ENCODE data around the gene RABEP2. TPM values are rescaled to one million over a fixed set of nuclear protein-coding genes. Genes with fewer than 3 reads are reported as not detected.

Gene RABEP2
- polyA plus RNA-seq, 2 of the 4 experiments (the other 2 are of a cell fraction): 6.0 to 13.7 TPM

GRCh38 chr16:28897826-28898225 lies 27.2 kb downstream of the RABEP2 start:
- TF ChIP-seq ATOH8 (CRISPR knock-in tag; IDR thresholded peaks at IDR 0.05; ENCODE audit: low read depth): no peak
- no peak for TF ChIP-seq HEYL (CRISPR knock-in tag; IDR thresholded peaks at IDR 0.05)
- TF ChIP-seq E2F6 (IDR thresholded peaks at IDR 0.05; ENCODE audit: borderline replicate concordance, low read depth): no peak
- TF ChIP-seq CHD4 (IDR thresholded peaks at IDR 0.05; ENCODE audit: borderline replicate concordance): no peak
- TF ChIP-seq FOSL2 (IDR thresholded peaks at IDR 0.05): no peak
- no peak for TF ChIP-seq FOSL2 (CRISPR knock-in tag; IDR thresholded peaks at IDR 0.05)
- TF ChIP-seq FOSB (CRISPR knock-in tag; IDR thresholded peaks at IDR 0.05): no peak
- TF ChIP-seq BHLHE40 (IDR thresholded peaks at IDR 0.05; ENCODE audit: low read depth, low read length): no peak
- no peak for TF ChIP-seq HDAC2 (IDR thresholded peaks at IDR 0.05)
- no peak for TF ChIP-seq SREBF2 (IDR thresholded peaks at IDR 0.05)
- TF ChIP-seq, protein P1, sequence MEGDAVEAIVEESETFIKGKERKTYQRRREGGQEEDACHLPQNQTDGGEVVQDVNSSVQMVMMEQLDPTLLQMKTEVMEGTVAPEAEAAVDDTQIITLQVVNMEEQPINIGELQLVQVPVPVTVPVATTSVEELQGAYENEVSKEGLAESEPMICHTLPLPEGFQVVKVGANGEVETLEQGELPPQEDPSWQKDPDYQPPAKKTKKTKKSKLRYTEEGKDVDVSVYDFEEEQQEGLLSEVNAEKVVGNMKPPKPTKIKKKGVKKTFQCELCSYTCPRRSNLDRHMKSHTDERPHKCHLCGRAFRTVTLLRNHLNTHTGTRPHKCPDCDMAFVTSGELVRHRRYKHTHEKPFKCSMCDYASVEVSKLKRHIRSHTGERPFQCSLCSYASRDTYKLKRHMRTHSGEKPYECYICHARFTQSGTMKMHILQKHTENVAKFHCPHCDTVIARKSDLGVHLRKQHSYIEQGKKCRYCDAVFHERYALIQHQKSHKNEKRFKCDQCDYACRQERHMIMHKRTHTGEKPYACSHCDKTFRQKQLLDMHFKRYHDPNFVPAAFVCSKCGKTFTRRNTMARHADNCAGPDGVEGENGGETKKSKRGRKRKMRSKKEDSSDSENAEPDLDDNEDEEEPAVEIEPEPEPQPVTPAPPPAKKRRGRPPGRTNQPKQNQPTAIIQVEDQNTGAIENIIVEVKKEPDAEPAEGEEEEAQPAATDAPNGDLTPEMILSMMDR (IDR thresholded peaks at IDR 0.05): no peak
- no peak for TF ChIP-seq HOXA7 (CRISPR knock-in tag; IDR thresholded peaks at IDR 0.05)
- ChIA-PET CTCF (interaction anchor here (0.9 to 2.0 kb wide), 2 partner anchors 9 to 47 kb away, joined by 3 to 16 read pairs; no protein-coding TSS in a partner anchor), POLR2A (no interaction called here)
- H3K9me3 ChIP-seq: no peaks in the 10 kb centered on the region
- FAIRE-seq (no peak), ATAC-seq (no peak), DNase-seq (ENCODE audit: low read depth in 1 of 2, low spot score in 1 of 2) (no peak)
- no peaks in the 10 kb centered on the region for H3K4me1 ChIP-seq
- H3K4me2 ChIP-seq: no peak overlapping the region
- no peak overlapping the region for H3K4me3 ChIP-seq
- WGBS (ENCODE audit: missing lambda C conversion rate): 40% methylated on average over 4 of the region's 4 CpGs
- no peak overlapping the region for H3K27ac ChIP-seq

GRCh38 chr16:28895609-28896008 lies 29.4 kb downstream of the RABEP2 start:
- Histone ChIP-seq H3K4me3 (no peak overlapping the region), H3K27ac (no peak overlapping the region), H3K9me3 (no peaks in the 10 kb centered on the region), H3K4me2 (no peak overlapping the region), H3K4me1 (no peaks in the 10 kb centered on the region)
- no peak for ATAC-seq
- 71% methylated on average over 4 of the region's 4 CpGs for WGBS (ENCODE audit: missing lambda C conversion rate)
- no peak for DNase-seq (ENCODE audit: low read depth in 1 of 2, low spot score in 1 of 2)
- ChIA-PET CTCF (interaction anchor here (0.6 to 2.0 kb wide), 3 partner anchors 26 to 49 kb away, joined by 3 to 16 read pairs (median 3); no protein-coding TSS in a partner anchor), POLR2A (no interaction called here)
- TF ChIP-seq USF2 (IDR thresholded peaks at IDR 0.05) (no peak), EHMT2 (IDR thresholded peaks at IDR 0.05; ENCODE audit: low read depth) (no peak), EHF (CRISPR knock-in tag; IDR thresholded peaks at IDR 0.05) (no peak)
- no peak for FAIRE-seq

GRCh38 chr16:28893291-28893690 lies 31.7 kb downstream of the RABEP2 start:
- Histone ChIP-seq H3K27ac (no peak overlapping the region), H3K4me1 (no peaks in the 10 kb centered on the region), H3K9me3 (no peaks in the 10 kb centered on the region), H3K4me3 (no peak overlapping the region), H3K4me2 (no peak overlapping the region)
- TF ChIP-seq RNF2 (IDR thresholded peaks at IDR 0.05; ENCODE audit: borderline replicate concordance, low read depth): no peak
- TF ChIP-seq KDM1A (IDR thresholded peaks at IDR 0.05; ENCODE audit: low read depth): no peak
- TF ChIP-seq EHMT2 (IDR thresholded peaks at IDR 0.05; ENCODE audit: low read depth): no peak
- TF ChIP-seq CBX8 (IDR thresholded peaks at IDR 0.05): no peak
- no peak for TF ChIP-seq HOXB5 (CRISPR knock-in tag; IDR thresholded peaks at IDR 0.05)
- 86% methylated on average over 4 of the region's 4 CpGs for WGBS (ENCODE audit: missing lambda C conversion rate)
- DNase-seq (ENCODE audit: low read depth in 1 of 2, low spot score in 1 of 2) (no peak), ATAC-seq (no peak), FAIRE-seq (no peak)
- POLR2A ChIA-PET: interaction anchor here (0.6 kb wide), 1 partner anchor 134 kb away, joined by 3 read pairs; no protein-coding TSS in a partner anchor
- CTCF ChIA-PET: interaction anchor here (1.1 to 2.1 kb wide), 2 partner anchors 47 to 52 kb away, joined by 3 to 8 read pairs; partner anchors contain the start of gene TUFM

Data from A549 (cell line).